Stimulated activated CD4-positive, alpha-beta T cell treated with anti-CD3 and anti-CD28 coated beads, Interleukin-15, amount 100 ng/mL, for 1 hour (primary cell): ENCODE results near the gene NOTCH4.
"Not testable (repeated sequence)": the region's sequence is repeated elsewhere in the genome, so short reads cannot be mapped to it uniquely, and the experiment has no call there.

ENCODE experiments used
- DNase-seq, 2 donors: peaks; one replicate each; pipeline ENCODE4 v3.0.0-alpha.2; 2020; ENCODE audit warnings: low read depth in 1 of 2, low spot score in 1 of 2

NOTCH4 gene

DNA sequence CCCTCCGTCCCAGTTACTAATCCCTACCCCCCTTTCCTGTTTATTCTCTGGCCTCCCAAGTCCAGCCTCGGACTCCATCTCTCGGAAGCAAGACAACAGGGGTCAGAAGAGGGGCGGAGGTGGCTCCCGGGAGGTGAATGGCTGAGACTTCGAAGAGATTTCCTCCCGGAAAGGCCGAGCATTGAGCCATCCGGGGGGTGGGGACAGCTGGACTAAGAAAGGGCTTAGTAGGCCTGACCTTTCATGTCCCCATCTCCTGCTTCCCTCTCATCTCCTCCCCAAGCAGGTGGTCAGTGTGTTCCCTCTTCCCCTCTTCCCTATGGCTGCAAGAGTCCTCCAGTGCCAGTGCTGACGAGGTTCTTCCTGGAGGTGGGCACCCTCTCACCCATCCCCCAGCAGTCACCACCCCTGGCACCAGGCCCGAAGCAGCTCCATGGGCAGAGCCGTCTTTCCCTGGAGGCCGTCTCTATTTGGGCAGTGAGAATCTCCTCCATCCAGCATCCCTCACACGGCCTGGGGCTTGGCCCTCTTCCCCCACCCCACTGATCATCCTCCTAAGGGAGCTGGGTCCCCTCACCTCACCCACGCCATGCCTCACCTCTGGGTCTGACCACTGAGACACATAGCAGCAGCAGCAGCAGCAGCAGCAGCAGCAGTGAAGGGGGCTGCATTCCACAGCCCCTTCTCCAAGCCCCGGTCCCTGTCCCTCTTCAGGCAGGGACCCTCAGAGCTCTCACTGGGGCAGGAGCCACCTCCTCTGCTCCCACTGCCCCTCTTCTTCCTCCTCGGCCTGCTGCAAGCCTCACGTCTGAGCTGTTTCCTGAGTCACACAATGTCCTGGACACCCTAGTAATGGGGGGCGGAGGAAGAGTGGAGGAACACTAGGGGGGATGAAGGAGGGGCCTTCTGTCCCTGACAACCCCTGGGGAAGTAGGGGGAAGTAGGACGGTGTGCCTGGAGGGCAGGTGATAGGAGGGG lies at the start of gene NOTCH4:
Gene NOTCH4, minus strand, starts transcription at position 810 of the 978 bp plus-strand sequence. Its CDS starts 139 bp downstream, at position 671.
- DNase-seq: no peak

DNA sequence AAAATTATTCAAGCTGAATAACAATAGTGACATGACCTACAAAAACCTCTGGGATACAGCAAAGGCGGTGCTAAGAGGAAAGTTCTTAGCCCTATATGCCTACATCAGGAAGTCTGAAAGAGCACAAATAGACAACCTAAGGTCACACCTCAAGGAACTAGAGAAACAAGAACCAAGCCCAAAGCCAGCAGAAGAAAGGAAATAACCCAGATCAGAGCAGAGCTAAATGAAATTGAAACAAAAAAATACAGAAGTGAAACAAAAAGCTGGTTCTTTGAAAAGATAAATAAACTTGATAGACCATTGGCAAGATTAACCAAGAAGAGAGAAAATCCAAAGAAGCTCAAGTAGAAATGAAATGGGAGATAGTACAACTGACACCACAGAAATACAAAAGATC lies 47.6 kb upstream of the NOTCH4 start:
- DNase-seq: no peak

DNA sequence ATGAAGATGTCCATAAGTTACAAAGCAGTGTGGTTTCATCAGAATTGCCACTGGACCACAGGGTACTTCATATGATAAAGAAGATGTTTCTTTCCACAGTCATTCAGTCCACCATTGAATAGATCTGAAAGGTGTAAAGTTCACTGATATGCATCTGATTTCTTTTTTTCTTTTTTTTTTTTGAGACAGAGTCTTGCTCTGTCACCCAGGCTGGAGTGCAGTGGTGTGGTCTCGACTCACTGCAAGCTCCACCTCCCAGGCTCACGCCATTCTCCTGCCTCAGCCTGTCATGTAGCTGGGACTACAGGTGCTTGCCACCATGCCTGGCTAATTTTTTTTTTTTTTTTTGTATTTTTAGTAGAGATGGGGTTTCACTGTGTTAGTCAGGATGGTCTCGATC lies 44.6 kb upstream of the NOTCH4 start:
- not testable (repeated sequence) for DNase-seq

DNA sequence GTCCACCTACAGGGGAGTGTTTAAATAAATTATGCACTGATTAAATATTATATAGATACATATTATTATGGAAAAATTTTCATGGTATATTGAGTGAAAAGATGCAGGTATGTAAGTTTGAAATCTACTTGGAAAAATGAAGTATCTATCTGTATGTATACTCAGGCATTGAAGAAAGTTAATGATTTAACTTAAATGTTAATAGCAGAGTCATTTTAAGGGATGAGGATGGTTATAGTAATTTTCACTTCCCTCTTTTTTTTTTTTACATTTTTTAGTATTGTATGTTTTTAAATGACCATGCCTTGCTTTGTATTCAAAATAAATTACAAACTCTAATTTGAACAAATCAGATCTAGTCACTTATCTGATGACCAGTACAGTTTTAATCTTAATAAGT lies 43.2 kb upstream of the NOTCH4 start:
- no peak for DNase-seq

DNA sequence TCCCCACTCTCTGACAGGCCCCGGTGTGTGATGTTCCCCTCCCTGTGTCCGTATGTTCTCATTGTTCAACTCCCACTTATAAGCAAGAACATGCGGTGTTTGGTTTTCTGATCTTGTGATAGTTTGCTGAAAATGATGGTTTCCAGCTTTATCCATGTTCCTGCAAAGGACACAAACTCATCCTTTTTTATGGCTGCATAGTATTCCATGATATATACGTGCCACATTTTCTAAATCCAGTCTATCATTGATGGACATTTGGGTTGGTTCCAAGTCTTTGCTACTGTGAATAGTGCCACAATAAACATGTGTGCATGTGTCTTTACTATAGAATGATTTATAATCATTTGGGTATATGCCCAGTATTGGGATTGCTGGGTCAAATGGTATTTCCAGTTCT lies 33.4 kb upstream of the NOTCH4 start:
- not testable (repeated sequence) for DNase-seq

DNA sequence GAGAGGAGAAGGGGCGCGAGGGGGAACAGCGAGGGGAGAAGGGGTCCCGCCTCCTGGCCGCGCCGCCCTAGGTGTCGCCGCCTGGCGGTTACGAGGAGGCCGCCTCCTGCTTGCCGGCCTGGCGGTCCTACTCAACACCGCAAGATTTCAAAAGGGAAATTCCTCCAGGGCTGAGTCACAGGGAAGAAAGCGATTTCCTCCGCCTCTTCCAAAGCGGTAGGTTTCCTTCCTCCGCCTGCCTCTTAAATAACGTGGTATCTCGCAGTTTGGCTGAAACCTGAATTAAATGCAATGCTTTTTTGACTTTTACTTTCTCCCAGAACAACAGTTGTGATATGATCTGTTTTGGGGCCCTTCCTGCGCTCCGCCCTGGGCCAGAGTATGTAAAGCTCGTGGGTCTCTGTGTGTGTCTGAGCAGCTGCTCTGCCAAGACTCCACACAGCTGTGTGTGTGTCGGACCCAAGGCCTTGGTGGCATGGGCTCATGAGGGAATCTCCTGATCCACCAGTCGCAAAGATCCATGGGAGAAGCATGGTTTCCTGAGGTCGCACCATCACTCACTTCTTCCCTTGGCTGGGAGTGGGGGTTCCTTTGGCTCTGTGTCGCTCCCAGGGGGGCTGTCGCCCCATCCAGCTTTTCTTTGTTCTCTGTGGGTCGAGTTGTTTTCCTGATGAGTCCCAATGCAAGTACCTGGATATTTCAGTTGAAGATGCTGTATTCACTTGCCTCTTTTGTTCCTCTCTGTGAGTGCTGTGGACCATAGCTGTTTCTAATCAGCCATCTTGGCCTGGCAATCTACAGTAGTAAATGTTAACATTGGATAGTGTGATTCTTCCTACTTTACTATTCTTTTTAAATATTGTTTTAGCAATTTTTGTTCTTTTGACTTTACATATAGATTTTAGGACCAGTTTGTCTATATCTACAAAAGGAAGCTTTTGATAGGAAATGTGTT lies 31.6 kb upstream of the NOTCH4 start:
- peak; percentile 17 to 48 for DNase-seq

DNA sequence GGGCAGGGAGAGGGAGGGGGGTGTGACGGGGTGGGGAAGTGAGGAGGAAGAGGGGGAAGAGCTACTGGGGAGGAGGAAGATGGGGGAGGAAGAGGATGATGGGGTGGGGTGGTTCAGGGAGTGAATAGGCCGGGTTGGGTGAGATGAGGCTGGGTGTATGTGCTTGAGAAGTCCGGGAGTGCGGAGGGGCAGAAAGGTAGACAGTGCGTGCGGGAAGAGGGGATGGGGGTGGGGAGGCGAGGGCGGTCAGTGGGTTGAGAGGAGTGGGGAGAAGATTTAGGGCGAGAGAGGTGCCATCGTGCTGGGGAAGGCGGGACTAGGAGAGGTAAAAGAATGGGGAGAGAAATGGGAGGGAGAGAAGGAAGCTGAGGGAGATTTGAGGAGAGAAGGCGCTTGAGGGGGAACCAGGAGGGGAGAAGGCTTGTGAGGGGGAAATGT lies 30.9 kb upstream of the NOTCH4 start:
- no peak for DNase-seq

DNA sequence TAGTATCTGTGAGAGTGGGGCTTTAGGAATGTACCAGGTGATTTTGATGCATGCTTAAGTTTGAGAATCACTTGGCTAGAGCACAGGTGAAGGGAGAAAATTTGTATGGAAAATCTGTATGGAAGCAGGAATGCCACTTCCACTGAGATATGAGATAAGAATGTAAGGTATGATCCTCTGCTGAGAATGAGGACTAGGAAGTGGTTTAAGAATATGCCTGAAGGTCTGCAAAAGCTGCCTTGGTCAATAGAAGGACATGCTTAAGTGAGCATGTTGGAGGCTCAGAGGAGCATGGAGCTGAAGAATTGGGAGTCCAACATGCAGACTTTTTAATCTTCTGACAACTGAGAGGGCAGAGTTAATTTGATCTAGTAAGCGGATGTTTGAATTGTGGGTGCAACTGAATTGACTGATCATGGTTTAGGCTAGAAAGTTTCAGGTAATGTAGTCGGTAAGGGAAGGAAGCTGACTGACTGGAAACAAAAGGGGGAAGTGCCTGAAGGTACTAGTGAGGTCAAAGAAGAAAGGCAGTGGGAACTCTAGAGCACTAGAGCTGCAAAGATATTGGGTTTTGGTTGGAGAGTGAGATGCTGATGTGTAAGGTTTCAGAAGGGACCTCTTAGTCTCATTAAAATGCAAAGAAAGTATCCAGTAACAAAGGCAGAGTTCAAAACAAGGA lies 28.6 kb upstream of the NOTCH4 start:
- no peak for DNase-seq

DNA sequence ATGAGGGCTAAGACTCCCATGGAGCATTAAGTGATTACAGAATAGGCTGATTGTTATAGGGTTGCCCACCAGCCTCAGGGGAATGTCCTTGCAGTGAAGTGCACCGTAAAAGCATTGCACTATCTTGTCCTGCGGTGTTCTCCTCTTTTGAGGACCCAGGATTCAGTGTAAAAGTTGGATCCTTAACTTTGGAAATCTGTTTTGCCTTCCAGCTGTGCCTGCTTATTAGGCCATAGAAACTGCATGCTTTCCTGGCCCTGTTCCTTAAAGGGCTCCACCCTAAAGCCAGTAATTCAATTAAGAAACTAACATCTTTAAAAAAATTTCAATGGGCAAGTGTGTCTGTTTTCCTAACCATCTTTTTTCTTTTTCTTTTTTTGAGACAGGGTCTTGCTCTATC lies 25.4 kb upstream of the NOTCH4 start:
- DNase-seq: no peak

DNA sequence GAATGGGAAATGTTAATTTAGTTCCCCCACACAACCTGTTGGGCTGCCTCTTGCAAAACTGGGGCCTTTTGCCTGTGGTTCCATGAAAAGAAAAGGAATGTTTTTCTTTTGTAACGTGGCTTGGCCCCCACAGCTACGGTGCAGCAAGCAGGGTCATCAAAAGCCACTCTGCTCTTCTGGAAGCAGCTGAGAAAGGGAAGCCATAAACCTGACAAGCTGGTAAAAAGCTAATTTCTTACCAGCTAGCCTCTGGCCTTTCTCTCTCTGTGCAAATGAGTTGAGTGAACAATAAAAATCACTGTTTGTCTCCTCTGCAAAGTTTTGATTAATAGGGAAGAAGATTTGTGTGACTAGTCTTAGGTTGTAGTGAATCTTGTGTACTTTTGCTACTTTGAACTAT lies 23.5 kb upstream of the NOTCH4 start:
- DNase-seq: no peak

DNA sequence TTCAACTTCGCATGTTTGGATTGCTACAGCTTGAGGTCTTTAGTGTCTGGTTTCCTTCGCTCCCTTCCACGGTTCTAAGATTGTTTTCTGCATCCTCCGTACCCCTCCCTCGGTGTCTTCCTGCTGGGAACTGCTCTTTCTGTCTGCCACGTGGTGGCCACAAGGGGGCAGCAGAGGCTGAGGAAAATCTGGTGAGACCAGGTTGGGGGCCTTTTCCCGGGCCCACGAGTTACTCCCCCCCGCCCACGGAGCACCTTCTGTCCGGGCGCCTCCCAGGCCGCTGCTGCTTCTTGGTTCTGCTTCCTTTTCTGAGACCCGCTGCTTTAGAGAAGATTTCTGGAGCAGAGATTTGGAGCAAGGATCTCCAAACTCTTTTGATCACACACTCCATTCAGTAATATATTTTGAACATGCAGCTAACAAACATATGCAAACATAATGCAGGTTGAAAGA lies 21.1 kb upstream of the NOTCH4 start:
- DNase-seq: peak; percentile 43 to 47

DNA sequence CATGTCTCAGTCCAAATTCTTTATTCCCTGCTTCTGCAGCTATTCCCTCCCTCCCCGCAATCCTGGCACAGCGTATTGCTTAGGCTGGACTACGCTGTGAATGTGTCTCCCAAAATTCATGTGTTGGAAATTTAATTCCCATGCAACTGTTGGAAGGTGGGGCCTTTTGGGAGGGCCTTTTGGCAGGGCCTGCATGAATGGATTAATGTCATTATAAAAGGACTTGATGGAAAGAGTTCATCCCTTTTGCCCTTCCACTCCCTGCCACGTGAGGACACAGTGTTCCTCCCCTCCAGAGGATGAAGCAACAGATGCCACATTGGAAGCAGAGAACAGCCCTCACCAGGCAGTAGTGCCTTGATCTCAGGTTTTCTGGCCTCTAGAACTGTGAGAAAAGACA lies 20.4 kb upstream of the NOTCH4 start:
- DNase-seq: no peak

DNA sequence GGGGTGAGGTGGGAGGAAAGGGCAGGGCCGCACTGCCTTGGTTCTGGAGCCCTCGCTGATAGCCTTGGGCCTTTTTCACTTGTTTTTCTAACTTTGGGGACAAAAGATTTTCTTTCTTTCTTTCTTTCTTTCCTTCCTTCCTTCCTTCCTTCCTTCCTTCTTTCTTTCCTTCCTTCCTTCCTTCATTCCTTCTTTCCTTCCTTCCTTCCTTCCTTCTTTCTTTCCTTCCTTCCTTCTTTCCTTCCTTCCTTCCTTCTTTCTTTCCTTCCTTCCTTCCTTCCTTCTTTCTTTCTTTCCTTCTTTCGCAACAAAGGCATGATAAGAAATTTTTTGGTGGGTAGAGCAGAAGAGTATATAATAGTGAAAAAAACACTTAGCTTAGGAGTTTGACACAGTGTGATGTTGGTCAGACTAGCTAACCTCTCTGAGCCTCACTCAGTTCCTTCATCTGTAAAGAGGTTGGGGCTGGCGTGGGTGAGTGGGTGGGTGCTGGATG lies 18.5 kb upstream of the NOTCH4 start:
- DNase-seq: not testable (repeated sequence)

DNA sequence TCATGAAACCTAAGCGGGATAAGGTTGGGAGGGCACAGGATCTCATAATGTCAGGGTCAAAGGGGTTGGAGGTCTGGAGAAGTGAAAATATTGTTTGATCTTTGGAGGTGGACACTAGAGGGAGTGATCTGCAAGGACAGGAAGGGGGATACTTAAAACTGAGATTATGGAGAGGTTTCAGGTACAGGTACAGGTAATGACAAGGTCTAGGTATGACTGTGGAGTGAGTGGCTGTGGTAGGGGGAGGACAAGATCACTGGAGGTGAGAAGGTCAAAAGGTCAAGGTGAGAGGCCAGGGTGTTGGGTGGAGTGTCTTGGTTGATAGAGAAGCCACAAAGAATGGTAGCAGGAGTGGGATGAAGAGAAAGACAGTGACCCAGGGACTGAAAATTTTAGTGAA lies 16.8 kb upstream of the NOTCH4 start:
- no peak for DNase-seq

DNA sequence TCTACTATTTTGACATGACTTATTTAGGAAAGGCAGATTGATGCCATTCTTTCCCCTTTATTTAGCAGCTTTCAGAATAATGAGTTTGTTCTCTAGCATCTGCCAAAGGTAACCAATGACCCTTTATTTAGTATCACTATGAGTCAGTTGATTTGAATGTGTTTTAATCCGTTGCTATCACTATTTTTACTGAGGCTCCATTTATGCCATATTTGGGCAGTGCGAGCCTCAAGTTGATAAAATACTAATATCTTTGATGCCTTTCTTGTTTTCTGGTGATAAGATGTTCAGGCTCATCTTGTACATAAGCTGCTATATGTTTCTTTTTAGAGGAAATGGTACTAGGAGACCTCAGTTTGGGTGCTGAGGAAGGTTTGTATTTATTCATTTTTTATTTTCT lies 15.6 kb upstream of the NOTCH4 start:
- DNase-seq: no peak

DNA sequence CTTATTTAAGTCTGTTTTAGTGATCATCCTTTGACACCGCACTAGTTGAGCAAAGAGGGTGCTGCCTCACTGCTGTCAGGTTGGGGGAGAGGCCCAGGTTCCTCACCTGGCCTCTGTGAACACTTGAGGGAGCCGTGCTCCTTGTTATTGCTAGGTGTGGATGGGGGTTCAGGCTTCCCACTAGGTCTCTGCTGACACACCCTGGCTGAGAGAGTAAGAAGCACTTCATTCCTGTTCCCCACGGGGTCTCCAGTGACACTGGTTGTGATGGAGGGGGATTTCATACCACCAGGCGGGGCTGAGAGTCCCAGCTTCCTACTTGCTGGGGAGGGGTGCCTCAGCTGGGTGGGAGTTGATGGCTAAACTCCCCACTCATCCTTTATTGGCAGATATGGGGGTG lies 11.1 kb upstream of the NOTCH4 start:
- DNase-seq: no peak

DNA sequence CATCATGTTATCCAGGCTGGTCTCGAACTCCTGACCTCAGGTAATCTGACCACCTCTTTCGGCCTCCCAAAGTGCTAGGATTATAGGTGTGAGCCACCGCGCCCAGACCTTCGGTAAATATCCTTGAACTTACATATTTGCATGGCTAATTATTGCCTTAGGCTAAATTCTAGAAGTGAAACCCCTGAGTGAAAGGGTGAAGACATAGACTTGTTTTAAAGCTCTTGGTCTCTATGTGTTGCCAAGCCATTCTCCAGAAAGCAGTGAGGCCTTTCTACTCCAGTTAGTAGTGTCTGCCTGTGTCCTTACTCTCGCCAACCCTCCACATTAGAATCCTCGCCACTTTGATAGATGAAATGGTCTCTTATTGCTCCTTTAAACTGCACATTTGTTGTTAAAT lies 2.6 kb upstream of the NOTCH4 start:
- DNase-seq: no peak

DNA sequence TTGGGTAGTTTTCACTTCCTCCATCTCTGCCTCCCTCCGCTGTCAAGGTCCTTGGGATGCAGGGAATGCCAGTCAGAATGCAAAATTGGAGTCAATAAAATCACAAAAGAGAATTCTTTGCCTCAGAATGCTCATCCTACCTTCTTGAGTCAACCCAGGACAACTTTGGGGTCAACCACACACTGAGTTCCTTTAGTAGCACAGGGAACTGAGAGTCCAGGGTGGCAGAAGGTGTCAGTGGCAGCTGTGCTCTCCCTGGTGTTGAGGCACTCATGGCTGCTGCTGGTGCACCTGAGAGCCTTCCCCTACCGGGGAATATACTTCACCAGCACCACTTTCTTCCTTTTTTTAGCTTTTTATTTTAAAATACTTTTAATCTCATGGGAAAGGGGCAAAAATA lies 829 bp upstream of the NOTCH4 start:
- DNase-seq: no peak

DNA sequence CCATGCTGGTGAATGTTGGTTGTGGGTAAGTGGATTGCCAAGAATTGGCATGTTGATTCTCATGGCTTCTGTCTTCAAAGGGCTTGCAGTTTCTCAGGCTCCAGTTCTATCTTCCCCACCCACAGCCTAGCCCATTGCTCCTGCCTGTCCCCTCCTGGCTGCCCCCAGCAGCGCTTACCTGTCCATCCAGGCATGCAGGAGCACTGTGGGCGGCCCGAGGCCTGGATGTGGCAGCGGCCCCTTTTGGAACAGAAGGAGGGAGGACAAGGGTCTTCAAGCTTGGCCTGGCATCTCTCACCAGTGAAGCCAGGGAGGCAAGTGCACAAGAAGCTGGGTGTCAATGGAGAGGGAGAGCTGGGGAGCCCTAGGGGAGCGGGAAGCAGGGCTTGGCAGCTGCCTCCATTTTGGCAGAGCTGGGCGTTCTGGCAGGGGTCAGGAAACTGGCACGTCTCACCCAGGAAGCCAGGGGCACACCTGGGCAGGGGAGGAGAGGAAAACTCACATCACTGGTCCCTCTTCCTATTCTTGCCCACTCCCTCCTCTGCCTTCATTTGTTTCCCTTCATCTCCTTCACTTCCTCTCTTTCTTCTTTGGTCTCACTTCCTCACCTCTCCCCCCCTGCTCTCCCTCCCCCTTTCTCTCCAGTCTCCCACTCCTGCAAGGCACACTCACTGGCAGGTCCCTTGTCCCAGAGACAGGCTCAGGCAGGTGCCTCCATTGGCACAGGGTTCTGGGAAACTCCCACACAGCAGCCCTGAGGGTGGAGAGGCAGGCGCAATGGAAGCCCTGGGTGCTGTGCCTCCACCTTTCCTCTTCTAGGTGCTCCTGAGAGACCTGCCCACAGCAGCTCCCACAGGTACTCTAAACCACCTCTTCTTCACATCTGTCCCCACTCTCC lies 1.3 kb downstream of the NOTCH4 start:
- no peak for DNase-seq

DNA sequence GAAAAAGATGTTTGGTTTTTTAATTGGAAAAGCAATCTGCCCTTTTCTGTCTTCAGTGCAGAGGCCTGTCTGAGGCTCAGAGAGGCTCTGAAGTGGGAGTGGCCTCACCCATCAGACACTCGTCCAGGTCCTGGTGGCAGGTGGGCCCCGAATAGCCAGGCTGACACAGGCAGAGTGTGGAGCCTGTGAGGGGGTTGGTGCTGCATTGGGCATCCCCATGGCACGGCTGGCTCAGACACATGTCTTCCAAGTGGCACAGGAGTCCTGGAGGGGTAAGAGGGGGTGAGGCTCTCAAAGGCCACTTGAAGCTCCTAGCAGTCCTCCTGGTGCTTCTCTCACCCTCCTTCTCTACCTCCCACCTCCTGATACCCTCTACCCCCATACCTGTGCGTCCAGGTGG lies 3.8 kb downstream of the NOTCH4 start:
- DNase-seq: no peak
